GM18907 (cell line): ENCODE results near the gene ZSCAN25.
"Not testable (repeated sequence)": the region's sequence is repeated elsewhere in the genome, so short reads cannot be mapped to it uniquely, and the experiment has no call there.

Experiments
- ATAC-seq: cut with Tn5 transposase; IDR thresholded peaks from one replicate; pipeline ENCODE4 v1.9.1; 2021; ENCODE audit warnings: mild to moderate bottlenecking, moderate library complexity; ENCODE audit not compliant: unreplicated experiment

ZSCAN25 gene

DNA sequence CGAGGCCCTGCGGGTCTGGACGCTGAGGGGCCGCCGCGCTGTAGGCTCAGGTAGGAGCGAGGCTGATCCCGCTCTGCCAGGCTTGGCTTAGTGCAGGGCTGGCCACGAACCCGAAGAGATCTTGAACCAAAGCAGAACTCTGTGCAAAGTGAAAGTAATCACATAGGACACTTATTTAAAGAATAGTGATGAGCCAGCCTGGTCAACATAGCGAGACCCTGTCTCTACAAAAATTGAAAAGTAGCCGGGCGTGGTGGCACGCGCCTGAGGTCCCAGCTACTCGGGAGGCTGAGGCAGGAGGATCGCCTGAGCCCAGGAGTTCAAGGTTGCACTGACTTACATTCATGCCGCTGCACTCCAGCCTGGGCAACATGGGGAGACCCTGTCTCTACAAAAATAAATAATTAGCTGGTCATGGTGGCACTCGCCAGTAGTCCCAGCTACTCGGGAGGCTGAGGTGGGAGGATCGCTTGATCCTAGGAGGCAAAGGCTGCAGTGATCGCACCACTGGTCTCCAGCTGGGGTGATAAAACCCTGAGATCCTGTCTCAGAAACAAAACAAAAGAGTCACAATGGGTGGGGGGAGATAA lies 541 bp downstream of the ZSCAN25 start:
- ATAC-seq = no peak

DNA sequence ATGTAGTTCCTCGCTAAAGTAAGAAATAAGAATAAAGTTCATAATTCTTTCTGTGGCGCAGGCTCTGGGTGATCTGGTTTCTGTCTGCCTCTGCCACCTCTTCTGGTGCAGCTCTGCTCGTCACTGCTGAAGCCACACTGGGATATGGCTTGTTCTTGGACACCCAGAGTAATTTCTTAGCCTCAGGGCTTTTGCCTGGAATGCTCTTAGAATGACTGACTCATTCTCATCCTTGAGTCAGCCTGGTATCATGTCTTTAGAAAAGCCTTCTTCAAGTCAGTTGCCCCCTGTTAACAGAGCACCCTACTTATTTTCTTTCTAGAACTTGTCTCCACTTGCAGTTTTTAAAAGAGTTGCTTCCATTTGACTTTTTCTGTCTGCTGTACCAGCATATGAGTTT lies 2.0 kb downstream of the ZSCAN25 start:
- ATAC-seq = no peak

DNA sequence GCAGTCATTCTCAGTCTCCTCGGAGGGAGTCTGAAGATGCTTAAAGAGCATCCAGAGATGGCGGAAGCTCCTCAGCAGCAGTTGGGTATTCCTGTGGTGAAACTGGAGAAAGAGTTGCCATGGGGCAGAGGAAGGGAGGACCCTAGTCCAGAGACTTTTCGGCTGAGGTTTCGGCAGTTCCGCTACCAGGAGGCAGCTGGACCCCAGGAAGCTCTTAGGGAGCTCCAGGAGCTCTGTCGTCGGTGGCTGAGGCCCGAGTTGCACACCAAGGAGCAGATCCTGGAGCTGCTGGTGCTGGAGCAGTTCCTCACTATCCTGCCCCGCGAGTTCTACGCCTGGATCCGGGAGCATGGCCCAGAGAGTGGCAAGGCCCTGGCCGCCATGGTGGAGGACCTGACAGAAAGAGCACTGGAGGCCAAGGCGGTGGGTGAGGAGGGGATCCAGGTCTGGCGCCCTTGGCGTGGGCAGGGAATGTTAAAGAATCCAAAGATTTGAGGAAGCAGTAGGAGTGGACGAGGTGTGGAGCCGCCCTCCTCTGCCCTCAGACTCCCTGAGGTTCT lies 2.9 kb downstream of the ZSCAN25 start:
- no peak for ATAC-seq

DNA sequence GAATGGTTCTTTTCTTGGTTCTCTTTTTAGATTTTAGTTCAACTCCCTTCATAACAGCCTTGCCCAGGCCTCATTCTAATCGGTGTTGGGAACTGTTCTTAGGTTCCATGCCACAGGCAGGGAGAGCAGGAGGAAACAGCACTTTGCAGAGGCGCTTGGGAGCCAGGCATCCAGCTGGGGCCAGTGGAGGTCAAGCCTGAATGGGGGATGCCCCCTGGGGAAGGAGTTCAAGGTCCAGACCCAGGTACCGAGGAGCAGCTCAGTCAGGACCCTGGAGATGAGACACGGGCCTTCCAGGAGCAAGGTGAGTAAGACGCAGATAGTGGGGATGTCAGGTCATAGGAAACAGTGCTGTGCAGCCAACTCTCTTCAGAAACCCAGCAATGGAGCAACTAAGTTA lies 4.5 kb downstream of the ZSCAN25 start:
- ATAC-seq = no peak

DNA sequence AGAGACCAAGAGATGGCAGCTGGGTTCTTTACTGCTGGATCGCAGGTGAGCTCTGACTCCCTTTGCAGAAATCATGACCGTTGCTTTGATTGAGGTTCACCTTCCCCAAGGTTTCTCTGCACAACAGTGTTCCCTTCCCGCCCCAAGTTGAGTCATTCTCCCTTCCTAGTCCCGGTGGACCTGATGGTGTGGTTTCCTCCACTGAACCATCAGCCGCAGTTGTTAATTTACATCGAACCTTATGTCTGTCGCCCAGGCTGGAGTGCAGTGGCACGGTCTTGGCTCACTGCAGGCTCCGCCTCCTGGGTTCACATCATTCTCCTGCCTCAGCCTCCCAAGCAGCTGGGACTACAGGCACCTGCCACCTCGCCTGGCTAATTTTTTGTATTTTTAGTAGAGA lies 5.8 kb downstream of the ZSCAN25 start:
- no peak for ATAC-seq

DNA sequence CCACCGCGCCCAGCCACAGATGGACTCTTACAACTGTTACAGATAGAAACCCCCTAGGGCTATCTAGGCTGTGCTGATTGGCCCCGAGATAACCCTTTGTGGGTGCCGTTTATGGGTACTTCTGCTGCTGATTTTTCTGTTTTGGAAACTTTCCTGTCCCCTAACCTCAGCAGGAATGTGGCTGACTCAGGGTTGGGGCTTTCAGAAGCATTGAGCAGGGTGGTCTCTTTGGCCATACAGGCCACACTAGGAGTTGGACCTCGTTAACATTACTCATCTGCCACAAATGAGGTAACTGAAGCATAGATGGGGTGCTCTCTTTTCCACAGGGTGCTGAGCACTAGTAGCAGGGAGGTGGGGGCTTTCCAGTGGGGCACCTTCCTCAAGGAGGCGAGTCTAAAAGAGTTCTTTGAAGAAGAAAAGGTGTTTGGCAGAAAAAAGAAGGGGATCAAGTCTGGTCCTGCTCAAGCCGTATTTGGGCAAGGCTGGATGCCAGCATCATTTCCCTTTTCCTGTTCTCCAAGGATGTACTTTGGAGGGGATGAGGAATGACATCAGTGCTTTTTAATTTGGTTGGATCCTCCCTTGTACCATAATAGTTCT lies 6.4 kb downstream of the ZSCAN25 start:
- ATAC-seq = no peak

DNA sequence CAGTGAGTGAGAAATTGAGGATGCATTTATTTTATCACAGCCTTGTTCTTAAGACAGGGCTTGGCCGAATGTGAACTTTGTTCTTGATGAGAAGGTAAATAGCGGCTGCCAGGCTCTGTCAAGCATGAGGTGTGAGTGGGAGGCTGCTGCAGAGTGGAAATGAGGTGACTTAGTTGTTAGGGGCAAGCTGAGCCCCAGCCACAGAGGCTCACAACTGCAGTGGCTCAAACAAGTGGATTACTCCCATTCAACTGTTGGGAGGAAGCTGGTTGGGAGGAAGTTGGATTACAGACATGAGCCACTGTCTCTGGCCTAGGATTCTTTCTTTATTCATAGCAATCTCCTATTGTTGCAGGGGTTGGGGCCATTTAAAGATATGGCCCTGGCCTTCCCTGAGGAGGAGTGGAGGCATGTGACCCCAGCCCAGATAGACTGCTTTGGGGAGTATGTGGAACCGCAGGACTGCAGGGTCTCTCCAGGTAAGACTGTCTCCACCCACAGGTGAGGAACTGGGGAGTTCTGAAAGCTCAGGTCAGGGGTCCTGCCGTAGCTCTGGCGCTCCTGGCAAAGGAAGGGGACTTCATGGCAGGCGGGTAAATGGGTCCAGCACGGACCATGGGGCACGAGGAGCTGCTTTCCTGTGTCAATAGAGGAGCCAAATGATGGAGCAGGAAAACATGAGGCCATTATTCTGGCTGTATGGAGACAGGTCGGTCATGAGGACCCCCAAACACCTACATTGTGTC lies 7.1 kb downstream of the ZSCAN25 start:
- ATAC-seq = no peak

DNA sequence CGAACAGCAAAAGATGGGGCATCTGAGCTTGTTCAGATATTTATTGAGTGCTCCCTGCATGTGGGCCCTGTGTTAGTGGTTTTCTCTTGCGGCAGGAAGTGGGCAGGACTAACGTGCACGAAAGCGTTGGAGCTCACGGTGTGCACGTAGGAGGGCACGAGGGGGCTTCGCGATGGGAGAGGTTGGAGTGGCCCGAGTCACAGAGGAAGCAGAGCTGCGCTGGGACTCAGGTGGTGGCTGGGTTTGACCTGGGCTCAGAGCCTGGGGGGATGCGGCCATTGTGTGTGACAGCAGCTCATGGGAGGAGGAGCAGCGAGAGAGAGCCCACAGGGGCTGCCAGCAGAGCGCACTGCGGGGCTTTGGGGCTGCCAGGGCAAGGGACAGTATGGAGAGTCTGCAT lies 7.7 kb downstream of the ZSCAN25 start:
- no peak for ATAC-seq

DNA sequence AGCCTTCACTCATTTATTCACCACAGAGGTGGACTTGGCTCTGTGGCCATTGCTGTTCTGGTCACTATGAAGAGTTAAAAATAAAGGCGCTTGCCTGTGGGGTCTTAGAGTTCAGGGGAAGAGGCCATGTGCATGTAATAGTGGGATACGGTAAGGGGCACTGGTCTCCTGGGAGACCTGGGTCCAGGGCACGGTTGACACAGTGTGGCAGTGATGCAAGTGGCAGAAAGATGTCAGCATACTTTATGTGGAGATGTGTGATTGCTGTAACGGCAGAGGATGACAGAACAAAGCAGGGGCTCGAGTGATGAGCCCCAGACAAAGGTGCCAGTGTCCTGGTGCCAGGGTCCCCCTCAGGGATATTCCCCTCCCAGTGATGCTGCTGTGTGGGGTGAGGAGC lies 8.6 kb downstream of the ZSCAN25 start:
- ATAC-seq = no peak

DNA sequence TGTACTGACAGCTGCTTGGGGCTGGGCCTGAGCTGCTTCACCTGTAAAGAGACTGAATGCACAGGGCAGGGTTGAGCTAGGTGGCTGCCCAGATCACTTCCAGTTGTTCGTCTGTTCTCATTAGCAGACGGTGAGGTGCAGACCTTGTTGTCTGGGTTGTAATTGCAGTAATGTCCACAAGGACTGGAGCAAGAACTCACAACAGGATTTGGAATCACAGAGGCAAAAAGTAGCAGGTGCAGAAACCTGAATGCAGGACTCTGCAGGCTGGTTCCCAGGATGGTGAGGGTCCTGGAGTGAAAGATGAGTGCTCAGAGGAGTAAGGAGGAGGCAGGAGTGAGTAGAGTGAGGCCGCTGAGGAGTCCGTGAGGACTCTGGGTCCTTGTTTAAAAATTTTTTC lies 9.2 kb downstream of the ZSCAN25 start:
- ATAC-seq = no peak

DNA sequence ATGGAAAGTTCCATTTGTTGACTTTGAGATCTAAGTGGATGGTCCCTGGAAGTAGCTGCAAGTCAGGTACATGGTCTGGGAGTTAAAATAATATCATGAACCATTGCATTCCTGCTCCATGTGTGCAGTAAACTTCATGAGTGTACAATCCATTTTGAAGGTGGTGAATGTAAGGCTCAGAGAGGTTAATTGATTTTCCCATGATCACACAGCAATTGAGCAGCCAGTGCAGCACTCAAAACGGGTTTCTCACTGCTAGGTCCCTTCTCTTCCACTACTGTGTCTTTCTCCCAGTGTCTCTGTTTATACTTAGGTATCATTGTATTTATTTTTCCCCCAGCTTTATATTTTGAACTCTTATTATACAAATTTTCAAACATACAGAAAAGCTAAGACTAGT lies 9.9 kb downstream of the ZSCAN25 start:
- ATAC-seq = no peak

DNA sequence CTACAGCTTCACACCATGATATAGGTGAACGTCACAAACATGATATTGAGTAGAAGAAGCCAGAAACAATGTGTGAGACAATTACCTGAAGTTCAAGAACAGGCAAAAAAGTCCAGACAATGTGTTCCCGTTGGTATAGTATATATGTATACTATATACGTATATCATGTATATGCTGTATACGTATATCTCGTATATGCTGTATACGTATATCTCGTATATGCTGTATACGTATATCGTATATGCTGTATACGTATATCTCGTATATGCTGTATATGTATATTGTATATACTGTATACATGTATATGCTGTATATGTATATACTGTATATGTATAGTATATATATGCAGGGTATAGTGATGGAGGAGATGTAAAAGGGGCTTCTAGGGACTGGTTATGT lies 10.8 kb downstream of the ZSCAN25 start:
- ATAC-seq = no peak

DNA sequence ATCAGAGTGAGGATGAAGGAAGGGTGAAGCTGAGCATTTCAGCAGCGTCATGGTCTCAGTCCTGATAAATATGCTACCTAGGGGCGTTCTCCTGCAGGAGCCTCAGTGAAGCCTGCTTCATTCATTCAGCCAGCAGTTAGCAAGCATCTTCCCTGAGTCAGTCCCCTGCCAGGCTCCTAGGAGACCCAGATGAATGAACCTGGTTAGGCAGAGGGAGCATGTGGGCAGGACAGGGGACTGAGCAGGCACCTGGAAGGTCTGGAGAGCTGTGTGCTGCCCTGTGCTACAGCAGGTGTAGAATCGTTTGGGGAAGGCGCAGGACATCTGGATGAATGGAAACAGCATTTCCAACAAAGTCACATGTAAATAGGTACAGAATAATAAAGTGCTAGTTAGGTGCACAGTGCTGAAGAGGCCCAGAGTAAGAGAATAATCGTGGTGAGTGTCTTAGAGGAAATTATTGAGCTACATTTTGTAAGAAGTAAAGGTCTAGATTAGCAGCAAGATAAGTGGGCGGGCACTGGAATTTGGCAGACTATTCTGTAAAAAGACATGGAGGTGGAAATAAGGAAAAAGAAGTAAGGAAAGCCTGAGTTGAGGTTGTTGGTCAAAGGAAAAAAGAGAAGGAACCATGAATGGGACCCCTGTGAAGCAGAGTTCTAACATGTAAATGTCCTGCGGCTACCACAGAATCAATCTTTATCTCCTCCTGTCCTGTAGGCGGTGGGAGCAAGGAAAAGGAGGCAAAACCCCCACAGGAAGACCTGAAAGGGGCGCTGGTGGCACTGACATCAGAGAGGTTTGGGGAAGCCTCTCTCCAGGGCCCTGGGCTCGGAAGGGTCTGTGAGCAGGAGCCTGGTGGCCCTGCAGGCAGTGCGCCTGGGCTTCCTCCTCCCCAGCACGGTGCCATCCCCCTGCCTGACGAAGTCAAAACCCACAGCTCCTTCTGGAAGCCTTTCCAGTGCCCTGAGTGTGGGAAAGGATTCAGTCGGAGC lies 12.0 kb downstream of the ZSCAN25 start:
- no peak for ATAC-seq

DNA sequence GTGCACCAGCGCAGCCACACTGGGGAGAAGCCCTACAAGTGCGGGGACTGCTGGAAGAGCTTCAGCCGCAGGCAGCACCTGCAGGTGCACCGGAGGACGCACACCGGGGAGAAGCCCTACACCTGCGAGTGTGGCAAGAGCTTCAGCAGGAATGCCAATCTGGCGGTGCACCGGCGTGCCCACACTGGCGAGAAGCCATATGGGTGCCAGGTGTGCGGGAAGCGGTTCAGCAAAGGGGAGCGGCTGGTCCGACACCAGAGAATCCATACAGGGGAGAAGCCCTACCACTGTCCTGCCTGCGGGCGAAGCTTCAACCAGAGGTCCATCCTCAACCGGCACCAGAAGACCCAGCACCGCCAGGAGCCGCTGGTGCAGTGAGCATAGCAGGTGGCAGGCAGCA lies 12.9 kb downstream of the ZSCAN25 start:
- no peak for ATAC-seq

DNA sequence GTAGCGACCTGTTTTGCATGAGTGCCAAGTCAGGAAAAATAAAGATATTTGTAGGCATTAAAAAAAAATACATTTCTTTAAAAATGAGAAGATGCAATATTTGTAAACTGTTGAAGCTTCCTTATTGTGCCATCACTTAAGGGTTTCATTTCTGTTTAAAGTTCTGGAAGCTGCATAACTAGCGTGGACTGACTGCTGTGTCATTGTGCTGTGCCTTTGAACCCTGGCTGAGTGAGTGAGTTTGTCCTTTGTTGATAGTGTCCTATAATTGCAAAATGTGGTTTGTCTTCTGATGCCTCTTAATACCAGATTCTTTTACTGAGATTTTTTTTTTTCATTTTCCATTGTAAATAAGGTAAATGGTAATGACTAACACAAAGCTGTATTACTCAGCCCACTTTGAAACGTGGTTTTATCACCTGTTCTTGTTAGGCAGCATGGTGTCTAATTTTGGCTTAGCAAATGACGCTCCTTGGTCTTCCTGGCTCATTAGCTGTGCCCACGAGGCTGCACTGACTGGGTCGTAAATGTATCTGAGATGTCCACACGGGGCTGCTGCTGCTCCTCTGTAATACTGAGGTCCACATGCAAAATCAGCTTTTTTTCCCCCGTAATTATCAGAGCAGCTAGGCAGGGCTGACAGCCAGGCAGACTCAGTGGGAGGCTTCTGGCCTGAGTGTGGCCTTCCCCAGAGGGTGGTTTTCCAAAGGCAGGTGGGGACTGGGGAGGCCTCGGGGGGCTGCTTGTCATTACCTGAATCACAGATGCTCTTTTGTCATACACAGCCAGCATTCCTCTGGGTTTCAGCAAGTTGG lies 14.8 kb downstream of the ZSCAN25 start:
- ATAC-seq = no peak

DNA sequence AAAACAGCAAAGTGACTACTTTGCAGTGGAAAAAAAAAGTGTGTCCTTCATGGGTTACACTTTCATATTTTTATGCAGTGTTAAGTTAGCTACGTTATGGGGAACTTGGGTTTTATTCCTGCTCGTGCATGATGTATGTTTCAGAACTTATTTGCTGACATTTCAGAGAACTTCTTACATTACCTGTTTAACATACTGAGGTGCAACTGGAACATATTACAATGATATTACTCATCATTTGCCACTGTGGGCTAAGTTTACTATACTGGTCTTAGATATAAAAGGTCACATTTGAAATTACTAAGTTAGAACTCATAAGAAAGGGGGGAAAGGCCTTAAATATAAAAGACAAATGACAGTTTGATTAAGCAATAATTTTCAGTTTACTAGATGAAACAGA lies 20.7 kb downstream of the ZSCAN25 start:
- ATAC-seq = not testable (repeated sequence)

DNA sequence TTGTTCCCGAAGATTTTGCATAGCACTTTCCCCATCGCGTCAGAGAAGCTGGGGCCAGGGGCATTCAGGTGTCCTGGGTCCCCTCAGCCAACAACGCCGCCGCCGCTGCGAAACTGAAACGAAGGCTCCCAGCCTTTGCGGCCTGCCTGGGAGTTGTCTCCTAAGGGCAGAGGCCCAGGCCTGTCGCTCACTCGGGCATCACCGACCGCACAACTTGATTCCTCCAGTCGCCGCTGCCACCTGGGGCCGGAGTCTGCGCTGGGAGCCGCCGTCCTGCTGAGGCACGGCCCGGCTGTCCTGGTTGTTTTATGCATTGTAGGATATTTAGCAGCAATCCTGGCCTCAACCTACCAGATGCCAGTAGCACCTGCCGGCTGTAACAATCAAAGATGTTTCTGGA lies 22.0 kb downstream of the ZSCAN25 start:
- ATAC-seq = no peak

DNA sequence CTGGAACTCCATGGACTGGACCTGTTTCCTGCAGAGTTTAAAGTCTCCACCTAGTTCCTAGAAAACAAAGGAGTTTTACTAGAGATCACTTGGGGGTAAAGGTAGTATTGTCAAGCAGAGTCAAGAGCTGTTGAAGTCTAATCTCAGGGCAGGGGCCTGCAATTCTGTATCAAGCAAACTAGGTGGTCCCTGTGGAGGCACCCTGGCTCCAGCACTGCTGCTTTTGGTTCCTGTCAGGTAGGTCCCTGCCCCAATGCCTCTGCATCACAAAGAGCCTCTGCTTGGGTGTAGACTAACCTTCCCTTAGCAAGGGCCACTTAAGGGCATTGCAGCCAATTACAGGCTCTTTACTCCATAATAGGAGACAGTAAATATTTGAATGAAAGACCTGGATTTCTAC lies 22.5 kb downstream of the ZSCAN25 start:
- ATAC-seq = no peak

DNA sequence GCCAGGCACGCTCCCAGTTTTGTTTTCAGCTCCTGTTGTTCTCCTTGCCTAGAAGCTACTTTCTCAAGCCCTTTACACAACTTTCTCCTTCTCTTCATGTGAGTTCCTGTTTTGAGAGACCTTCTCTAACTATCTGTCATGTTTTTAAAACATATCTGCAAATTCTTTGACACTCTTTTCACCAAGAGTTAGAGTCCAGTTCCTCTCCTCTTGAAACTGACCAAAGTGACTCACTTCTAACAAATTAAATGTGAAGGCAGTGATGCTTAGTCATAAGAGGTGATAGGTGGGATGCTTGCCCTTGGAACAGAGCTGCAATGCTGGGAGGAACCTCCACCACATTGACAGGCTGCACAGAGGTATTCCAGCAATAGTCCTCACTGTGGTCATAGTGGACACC lies 25.3 kb downstream of the ZSCAN25 start:
- no peak for ATAC-seq

DNA sequence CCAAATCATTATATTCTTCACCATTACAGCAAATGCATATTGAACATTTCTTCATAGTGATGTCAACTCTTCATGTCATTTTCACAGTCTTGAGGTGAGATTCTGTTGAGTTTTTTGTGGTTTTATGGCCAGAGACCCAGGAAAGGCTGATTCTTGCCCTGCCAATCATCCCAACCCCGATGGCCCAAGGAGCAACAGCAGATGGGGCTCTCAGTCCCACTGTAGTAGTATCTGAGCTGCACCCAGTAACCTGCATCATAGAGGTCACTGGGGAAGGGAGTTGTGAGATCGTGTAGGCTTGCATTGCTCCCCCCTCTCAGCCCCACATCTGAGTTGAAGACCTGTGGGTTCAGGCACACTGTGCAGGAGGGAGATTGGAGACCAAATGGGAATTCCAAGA lies 26.7 kb downstream of the ZSCAN25 start:
- no peak for ATAC-seq
